ENCODE data around the gene ELANE.

- TF ChIP-seq ARNTL (CRISPR knock-in tag; IDR thresholded peaks at IDR 0.05; ENCODE audit: borderline replicate concordance, low read depth) (no peak), ZFP30 (CRISPR knock-in tag; IDR thresholded peaks at IDR 0.05) (no peak)
These were observed 37.7 kb upstream of the ELANE start for GRCh38 chr19:814152-815078.

All from SK-N-SH treated with all-trans-retinoic acid at 6 μM for 48 hours (cell line).